GM23338 (cell line): Measurements from ENCODE around the gene MAP1LC3B2. TPM values are rescaled to one million over a fixed set of nuclear protein-coding genes. Genes with fewer than 3 reads are reported as not detected.
A peak's percentile ranks its signal among the peaks of the same experiment; 100 is the strongest.

Source experiments
- ATAC-seq: fragments of 200-7000 bp; cut with Tn5 transposase; 3 replicates; pipeline ENCODE4 v1.9.1; 2020
- DNase-seq: peaks from one replicate; pipeline ENCODE4 v3.0.0-alpha.2; 2015; ENCODE audit warnings: low spot score
- H2AFZ ChIP-seq: fragments of 200-600 bp; sonication (generic); 2 replicates; pipeline ENCODE4 v1.8.0; 2016; ENCODE audit warnings: antibody characterized with exemption, mild to moderate bottlenecking, moderate library complexity
- H3F3A ChIP-seq: fragments of 200-600 bp; sonication (generic); replicated peaks from 2 replicates; pipeline ENCODE4 v1.8.0; 2017; ENCODE audit warnings: antibody characterized with exemption, mixed run types, low read depth
- H3K27ac ChIP-seq: fragments of 200-600 bp; sonication (generic); 2 replicates; pipeline ENCODE4 v1.6.1; 2016; ENCODE audit warnings: low read depth
- H3K27me3 ChIP-seq: fragments of 200-600 bp; sonication (generic); 2 replicates; pipeline ENCODE4 v1.8.0; 2016; ENCODE audit warnings: mild to moderate bottlenecking, mixed run types, moderate library complexity; ENCODE audit not compliant: insufficient read depth
- H3K36me3 ChIP-seq: fragments of 200-600 bp; sonication (generic); 2 replicates; pipeline ENCODE4 v1.8.0; 2016; ENCODE audit warnings: mild to moderate bottlenecking; ENCODE audit not compliant: insufficient read depth
- H3K4me1 ChIP-seq: fragments of 200-600 bp; sonication (generic); 2 replicates; pipeline ENCODE4 v1.8.0; 2016; ENCODE audit warnings: mild to moderate bottlenecking, moderate library complexity; ENCODE audit not compliant: insufficient read depth
- H3K4me2 ChIP-seq: fragments of 200-600 bp; sonication (generic); 2 replicates; pipeline ENCODE4 v1.7.1; 2017; ENCODE audit warnings: mixed run types
- H3K4me3 ChIP-seq: fragments of 200-600 bp; sonication (generic); 2 replicates; pipeline ENCODE4 v1.6.1; 2016; ENCODE audit warnings: mixed run types
- H3K79me2 ChIP-seq: fragments of 200-600 bp; sonication (generic); replicated peaks from 2 replicates; pipeline ENCODE4 v1.8.0; 2017; ENCODE audit warnings: mild to moderate bottlenecking; ENCODE audit not compliant: insufficient read depth
- H3K9me2 ChIP-seq: fragments of 200-600 bp; sonication (generic); 2 replicates; pipeline ENCODE4 v1.8.0; 2017; ENCODE audit not compliant: insufficient read depth
- H4K20me1 ChIP-seq: fragments of 200-600 bp; sonication (generic); replicated peaks from 2 replicates; pipeline ENCODE4 v1.8.0; 2017; ENCODE audit warnings: mild to moderate bottlenecking; ENCODE audit not compliant: insufficient read depth
- H3K27ac Mint-ChIP-seq: 2 replicates; pipeline ENCODE4 v1.8.0; 2020; ENCODE audit warnings: inconsistent platforms, mild to moderate bottlenecking, moderate library complexity, mixed read lengths
- H3K27me3 Mint-ChIP-seq: 3 replicates; pipeline ENCODE4 v1.8.0; 2022; ENCODE audit warnings: low read depth, mild to moderate bottlenecking, moderate library complexity, mixed read lengths, inconsistent platforms; ENCODE audit not compliant: insufficient read depth, poor library complexity
- H3K36me3 Mint-ChIP-seq: 3 replicates; pipeline ENCODE4 v1.8.0; 2021; ENCODE audit warnings: low read depth, mild to moderate bottlenecking, inconsistent platforms, moderate library complexity, mixed read lengths
- H3K4me1 Mint-ChIP-seq: 3 replicates; pipeline ENCODE4 v1.8.0; 2020; ENCODE audit warnings: mild to moderate bottlenecking, inconsistent platforms, mixed read lengths
- H3K4me3 Mint-ChIP-seq: 3 replicates; pipeline ENCODE4 v1.8.0; 2021; ENCODE audit warnings: moderate library complexity, mild to moderate bottlenecking, inconsistent platforms, mixed read lengths
- H3K9me3 Mint-ChIP-seq: 3 replicates; pipeline ENCODE4 v1.8.0; 2020; ENCODE audit warnings: moderate library complexity, mild to moderate bottlenecking, inconsistent platforms, mixed read lengths
- CREB1 ChIP-seq: fragments of 250-450 bp; sonication (Bioruptor Pico); IDR thresholded peaks from 2 replicates; pipeline ENCODE4 v1.5.0; 2020; ENCODE audit warnings: low read depth, mild to moderate bottlenecking, moderate library complexity
- CTCF ChIP-seq, 2 experiments: fragments of 200-600 bp in 1 of 2; sonication (generic) in 1 of 2; conservative IDR thresholded peaks; 2 replicates each; pipeline versions ENCODE4 v1.5.1 to v1.6.1; 2016 to 2017; ENCODE audit warnings: antibody characterized with exemption in 2 of 2, low read depth in 2 of 2, mild to moderate bottlenecking in 2 of 2, moderate library complexity in 1 of 2
- ETS1 ChIP-seq: IDR thresholded peaks from 2 replicates; pipeline ENCODE4 v1.6.1; 2016; ENCODE audit warnings: antibody characterized with exemption
- EZH2 ChIP-seq: fragments of 200-600 bp; sonication (generic); IDR thresholded peaks from one replicate; pipeline ENCODE4 v1.8.0; 2017; ENCODE audit warnings: antibody characterized with exemption, mild to moderate bottlenecking, low read depth; ENCODE audit not compliant: unreplicated experiment
- EZH2phosphoT487 ChIP-seq: fragments of 200-600 bp; sonication (generic); IDR thresholded peaks from one replicate; pipeline ENCODE4 v1.8.1; 2018; ENCODE audit warnings: antibody characterized with exemption; ENCODE audit not compliant: unreplicated experiment
- JUNB ChIP-seq: IDR thresholded peaks from one replicate; pipeline ENCODE4 v1.6.1; 2016; ENCODE audit warnings: antibody characterized with exemption; ENCODE audit not compliant: unreplicated experiment
- NANOG ChIP-seq: IDR thresholded peaks from 2 replicates; pipeline ENCODE4 v1.6.1; 2016; ENCODE audit warnings: antibody characterized with exemption, borderline replicate concordance
- POLR2AphosphoS5 ChIP-seq: IDR thresholded peaks from 2 replicates; pipeline ENCODE4 v1.6.1; 2016; ENCODE audit warnings: antibody characterized with exemption, low read depth
- REST ChIP-seq: IDR thresholded peaks from one replicate; pipeline ENCODE4 v1.6.1; 2018; ENCODE audit warnings: antibody characterized with exemption; ENCODE audit not compliant: unreplicated experiment
- STAT1 ChIP-seq: IDR thresholded peaks from one replicate; pipeline ENCODE4 v1.6.1; 2016; ENCODE audit warnings: antibody characterized with exemption; ENCODE audit not compliant: unreplicated experiment
- ZNF114 ChIP-seq: fragments of 250-450 bp; sonication (Bioruptor Pico); IDR thresholded peaks from 2 replicates; pipeline ENCODE4 v1.5.0; 2020; ENCODE audit warnings: mild to moderate bottlenecking, moderate library complexity
- ZNF331 ChIP-seq: fragments of 250-450 bp; sonication (Bioruptor Pico); IDR thresholded peaks from 2 replicates; pipeline ENCODE4 v1.5.0; 2020; ENCODE audit warnings: low read depth, mild to moderate bottlenecking, moderate library complexity
- ZNF462 ChIP-seq: fragments of 250-450 bp; sonication (Bioruptor Pico); IDR thresholded peaks from 2 replicates; pipeline ENCODE4 v1.5.0; 2020; ENCODE audit warnings: mild to moderate bottlenecking, moderate library complexity
- polyA plus RNA-seq: library from polyadenylated mRNA; unstranded; fragments of >200 nt; fragmentation: Nextera tagmentation; extraction: Ambion mirVana; gene quantifications from 2 replicates; pipeline ENCODE4 v1.2.1, GENCODE V29; 2016
- total RNA-seq: library from RNA; depleted of rRNA; stranded (reverse); fragments of >200 nt; shearing (Covaris generic); gene quantifications from 2 replicates; pipeline ENCODE4 v1.2.3, GENCODE V29; 2014

The MAP1LC3B2 gene
- total and polyA plus RNA-seq, 2 experiments from 2014 or later = 1.3 to 6.7 TPM

GRCh38 chr12:116537101-116537904 is 21.9 kb upstream of the MAP1LC3B2 start:
- H3K4me1 ChIP-seq = peaks cover 25% of the 10 kb centered on the region
- no peaks in the 10 kb centered on the region for H3K79me2 ChIP-seq
- Mint-ChIP-seq H3K27ac (no peak overlapping the region), H3K9me3 (no peaks in the 10 kb centered on the region), H3K4me3 (no peak overlapping the region), H3K4me1 (peaks cover 47% of the 10 kb centered on the region), H3K27me3 (peaks cover 12% of the 10 kb centered on the region), H3K36me3 (no peaks in the 10 kb centered on the region; the same call in 2 of the 3 replicates)
- 0 out of 2 replicates have a peak, but pooled peaks cover 3% of the 10 kb centered on the region for H3K9me2 ChIP-seq
- no peaks in the 10 kb centered on the region for H4K20me1 ChIP-seq
- H3K4me2 ChIP-seq = no peak overlapping the region
- peak; percentile 45 for DNase-seq
- TF ChIP-seq ZNF331 (CRISPR knock-in tag) (no peak), EZH2 (no peak), POLR2AphosphoS5 (no peak), STAT1 (no peak), CTCF (conservative IDR thresholded peaks at IDR 0.05; ENCODE audit: low read depth in 2 of 2) (no peak), NANOG (no peak), EZH2phosphoT487 (no peak), ZNF462 (CRISPR knock-in tag) (no peak), JUNB (no peak), REST (no peak), ETS1 (no peak), CREB1 (CRISPR knock-in tag) (no peak), ZNF114 (CRISPR knock-in tag) (no peak)
- no peak overlapping the region for H3K27ac ChIP-seq
- H3K4me3 ChIP-seq = no peak overlapping the region
- H3F3A ChIP-seq = 0 out of 2 replicates have a peak, but pooled peaks cover 7% of the 10 kb centered on the region
- H3K27me3 ChIP-seq = no peaks in the 10 kb centered on the region
- H2AFZ ChIP-seq = no peak overlapping the region
- ATAC-seq = no peak
- H3K36me3 ChIP-seq = no peaks in the 10 kb centered on the region
